ENCODE results near the gene DIP2B. TPM values are rescaled to one million over a fixed set of nuclear protein-coding genes. Genes with fewer than 3 reads are reported as not detected.
"Not testable (repeated sequence)": the region's sequence is repeated elsewhere in the genome, so short reads cannot be mapped to it uniquely, and the experiment has no call there.

Gene DIP2B
- polyA plus RNA-seq, 1 donor: 19.7 TPM

GRCh38 chr12:50521781-50522180, 17.0 kb downstream of the DIP2B start:
- DNase-seq: not testable (repeated sequence)

DNA sequence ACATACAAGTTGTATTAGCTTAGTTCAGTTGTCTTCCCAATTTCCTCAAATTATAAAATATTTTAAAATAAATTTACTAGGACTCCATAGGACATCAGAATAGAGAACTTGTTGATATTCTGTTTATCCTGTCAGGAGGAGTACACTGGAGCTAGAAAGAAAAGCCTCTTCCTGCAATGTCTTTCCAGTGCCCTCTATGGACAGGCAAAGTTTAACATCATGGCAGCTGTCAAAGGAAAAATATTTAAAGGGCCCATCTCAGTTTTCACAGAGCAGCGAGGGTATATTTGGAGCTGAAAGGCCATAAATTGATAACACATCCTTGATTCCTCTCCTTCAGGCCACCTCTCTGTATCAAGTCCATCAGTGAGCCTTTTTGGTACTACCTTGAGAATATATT, 19.0 kb downstream of the DIP2B start:
- no peak for DNase-seq

- DNase-seq: no peak
Measured at GRCh38 chr12:50524621-50525020, 19.8 kb downstream of the DIP2B start.

GRCh38 chr12:50525422-50525821, 20.6 kb downstream of the DIP2B start:
- no peak for DNase-seq

DNA sequence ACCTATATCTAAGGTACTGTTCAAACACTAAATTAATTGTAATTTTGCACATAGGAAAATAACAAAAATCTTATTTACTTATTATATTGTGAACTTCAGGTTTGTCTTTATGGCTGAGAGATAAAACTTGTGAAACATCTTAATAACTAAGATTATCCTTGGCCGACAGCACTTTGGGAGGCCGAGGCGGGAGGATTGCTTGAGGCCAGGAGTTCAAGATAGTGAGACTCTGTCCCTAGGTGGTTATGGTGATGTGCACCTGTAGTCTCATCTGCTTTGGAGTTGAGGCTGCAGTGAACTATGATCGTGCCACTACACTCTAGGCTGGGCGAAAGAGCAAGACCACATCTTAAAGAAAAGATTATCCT, 22.6 kb downstream of the DIP2B start:
- no peak for DNase-seq

- DNase-seq: no peak
Measured at GRCh38 chr12:50528800-50529199, 24.0 kb downstream of the DIP2B start.

DNA sequence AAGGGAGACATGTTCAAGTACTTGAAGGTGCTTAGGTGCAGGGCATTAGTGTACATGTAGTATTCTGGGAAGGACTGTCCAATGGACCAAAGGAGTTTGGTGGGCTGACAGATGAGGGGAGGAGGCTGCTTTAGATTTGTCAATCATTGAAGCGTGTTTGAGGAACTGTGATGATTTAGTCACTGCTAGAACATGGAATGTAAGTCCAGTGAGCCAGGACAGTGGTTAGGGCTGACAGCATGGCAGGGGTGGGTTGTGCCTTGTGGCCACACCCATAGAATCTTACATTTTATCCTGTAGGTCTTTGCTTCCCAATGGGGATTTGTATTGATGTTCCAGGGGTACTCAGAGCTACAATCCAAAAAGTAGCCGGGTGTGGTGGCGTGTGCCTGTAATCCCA, 24.6 kb downstream of the DIP2B start:
- no peak for DNase-seq

DNA sequence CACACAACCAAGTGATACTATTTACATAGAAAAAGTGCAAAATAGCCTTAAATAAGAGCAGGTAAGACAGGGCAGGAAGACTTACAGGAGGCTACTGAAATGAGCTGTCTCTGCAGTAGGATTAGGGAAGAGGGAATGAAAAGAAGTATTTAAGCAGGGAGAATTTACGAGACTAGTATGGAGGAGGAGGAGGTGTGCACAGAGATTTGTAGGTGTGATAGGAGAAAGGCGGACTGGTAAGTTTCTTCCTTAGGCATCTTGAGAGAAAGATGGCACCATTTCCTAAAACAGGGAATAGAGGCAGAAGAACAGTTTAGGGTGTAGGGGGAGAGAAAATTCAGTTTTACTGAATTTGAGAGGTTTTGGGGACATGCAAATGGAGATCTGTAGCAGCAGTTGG, 25.7 kb downstream of the DIP2B start:
- no peak for DNase-seq

- DNase-seq: no peak
Measured at GRCh38 chr12:50533203-50533584, 28.4 kb downstream of the DIP2B start.

- DNase-seq: no peak
Measured at GRCh38 chr12:50533971-50534370, 29.2 kb downstream of the DIP2B start.

GRCh38 chr12:50536831-50537537, 32.2 kb downstream of the DIP2B start:
- no peak for DNase-seq

DNA sequence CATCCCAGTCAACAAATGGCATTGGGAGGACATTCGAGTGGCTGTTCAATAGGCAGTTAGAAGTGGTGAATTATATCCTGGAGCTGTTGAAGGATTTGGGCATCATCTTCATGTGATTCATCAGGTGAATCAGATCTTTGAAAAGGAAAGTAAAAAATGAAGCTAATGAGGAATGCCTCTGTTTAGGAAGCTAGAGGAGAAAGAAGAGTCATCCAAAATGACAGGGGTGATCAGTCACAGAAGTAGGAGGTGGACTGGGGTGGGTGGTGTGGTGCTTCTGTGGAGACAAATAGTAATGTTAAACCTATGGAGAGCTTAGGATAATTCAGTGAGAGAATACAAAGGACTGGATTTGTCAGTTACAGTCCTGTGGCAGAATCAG, 32.7 kb downstream of the DIP2B start:
- DNase-seq: no peak

DNA sequence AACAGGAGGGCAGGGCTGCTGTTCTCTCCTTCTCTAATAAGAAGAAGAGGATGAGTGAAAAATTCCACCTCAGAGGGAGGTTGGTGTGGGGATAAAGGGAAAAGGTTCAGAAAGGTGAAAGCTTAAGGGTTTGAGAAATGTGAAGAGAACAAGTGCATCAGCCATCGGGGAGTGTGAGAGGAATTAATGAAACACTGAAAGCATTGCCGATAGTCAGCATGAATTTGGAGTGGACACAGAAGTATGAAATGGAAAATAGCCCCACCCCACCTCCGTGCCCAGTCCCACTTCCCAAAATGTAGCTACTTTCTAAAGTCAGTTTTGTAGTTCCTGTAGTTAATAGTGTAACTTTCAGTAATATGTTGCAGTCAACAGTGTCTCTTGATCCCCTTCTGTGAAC, 33.4 kb downstream of the DIP2B start:
- DNase-seq: no peak

- DNase-seq: no peak
Measured at GRCh38 chr12:50541139-50541538, 36.4 kb downstream of the DIP2B start.

GRCh38 chr12:50542448-50542847, 37.7 kb downstream of the DIP2B start:
- no peak for DNase-seq

GRCh38 chr12:50543188-50543587, 38.4 kb downstream of the DIP2B start:
- DNase-seq: not testable (repeated sequence)

- no peak for DNase-seq
Measured at GRCh38 chr12:50545213-50545612, 40.4 kb downstream of the DIP2B start.

GRCh38 chr12:50545786-50546185, 41.0 kb downstream of the DIP2B start:
- no peak for DNase-seq

GRCh38 chr12:50546441-50547318, 41.9 kb downstream of the DIP2B start:
- no peak for DNase-seq

DNA sequence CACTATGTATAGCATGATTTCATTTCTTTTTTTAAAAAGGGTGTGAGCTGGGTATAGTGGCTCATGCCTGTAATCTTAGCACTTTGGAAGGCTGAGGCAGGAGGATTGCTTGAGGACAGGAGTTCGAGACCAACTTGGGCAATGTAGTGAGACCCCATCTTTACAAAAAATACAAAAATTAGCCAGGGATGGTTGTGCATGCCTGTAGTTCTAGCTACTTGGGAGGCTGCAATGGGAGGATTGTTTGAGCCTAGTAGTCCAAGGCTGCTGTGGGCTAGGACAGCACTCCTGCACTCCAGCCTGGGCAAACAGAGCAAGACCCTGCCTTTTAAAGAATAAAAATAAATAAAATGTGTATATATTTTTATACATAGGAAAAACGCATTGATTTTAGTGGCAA, 43.0 kb downstream of the DIP2B start:
- no peak for DNase-seq

DNA sequence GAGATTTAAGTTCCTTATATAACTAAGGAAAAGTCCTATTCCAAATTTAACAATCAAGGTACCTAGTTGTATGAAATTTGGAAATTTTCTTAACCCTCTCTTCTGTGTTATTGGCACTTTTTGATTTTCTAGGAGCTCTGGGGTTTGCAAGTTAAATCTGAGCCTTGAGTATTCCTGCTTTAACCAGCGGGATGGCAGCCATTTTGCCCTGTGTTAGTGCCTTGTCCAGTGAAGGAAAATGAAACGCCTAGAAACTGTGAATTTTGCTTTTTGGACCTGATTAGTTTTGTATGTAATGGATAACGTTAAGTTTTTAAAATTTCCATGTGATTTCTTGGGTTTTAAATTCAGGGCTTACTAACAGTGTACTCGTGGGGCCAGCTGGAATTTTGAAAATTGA, 45.1 kb downstream of the DIP2B start:
- no peak for DNase-seq

DNA sequence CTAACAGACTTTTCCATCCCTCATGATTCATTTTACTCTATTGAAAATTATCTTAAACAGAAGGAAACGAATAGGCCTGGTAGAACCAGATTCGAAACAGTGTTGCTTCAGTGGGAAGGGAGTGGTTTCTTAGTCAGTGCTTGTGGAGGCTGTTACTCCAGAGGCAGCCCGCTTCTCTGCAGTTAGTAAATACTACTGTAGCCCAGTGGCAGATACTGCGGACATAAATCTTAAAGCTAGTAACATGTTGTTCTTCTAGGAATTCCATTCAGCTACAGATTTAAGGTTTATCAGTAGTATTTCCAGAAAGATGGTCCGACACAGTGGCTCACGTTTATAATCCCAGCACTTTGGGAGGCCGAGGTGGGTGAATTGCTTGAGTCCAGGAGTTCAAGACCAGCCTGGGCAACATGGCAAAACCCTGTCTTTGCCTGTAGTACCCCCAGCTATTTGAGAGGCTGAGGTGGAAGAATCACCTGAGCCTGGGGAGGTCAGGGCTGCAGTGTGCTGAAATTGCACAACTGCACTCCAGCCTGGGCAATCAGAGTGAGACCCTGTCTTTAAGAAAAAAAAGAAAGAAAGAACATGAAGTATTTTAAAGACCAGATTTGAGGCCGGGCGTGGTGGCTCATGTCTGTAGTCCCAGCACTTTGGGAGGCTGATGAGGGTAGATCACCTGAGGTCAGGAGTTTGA, 45.9 kb downstream of the DIP2B start:
- DNase-seq: no peak

- no peak for DNase-seq
Measured at GRCh38 chr12:50551866-50552265, 47.1 kb downstream of the DIP2B start.

DNA sequence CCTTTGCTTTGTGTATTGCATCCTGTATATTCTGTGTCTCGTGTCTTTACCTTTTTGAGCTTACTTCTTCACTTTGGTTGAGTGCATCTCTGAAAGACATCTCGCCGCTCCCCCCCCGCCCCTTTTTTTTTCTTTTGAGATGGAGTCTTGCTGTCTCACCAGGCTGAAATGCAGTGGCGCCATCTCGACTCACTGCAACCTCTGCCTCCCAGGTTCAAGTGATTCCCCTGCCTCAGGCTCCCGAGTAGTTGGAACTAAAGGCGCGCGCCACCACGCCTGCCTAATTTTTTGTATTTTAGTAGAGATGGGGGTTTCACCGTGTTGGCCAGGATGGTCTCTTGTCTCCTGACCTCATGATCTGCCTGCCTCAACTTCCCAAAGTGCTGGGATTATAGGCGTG, 49.9 kb downstream of the DIP2B start:
- no peak for DNase-seq
